D341Med (cell line): ENCODE data around the gene ACTG2.
"Not testable (repeated sequence)": the region's sequence is repeated elsewhere in the genome, so short reads cannot be mapped to it uniquely, and the experiment has no call there.

Experiments
- DNase-seq: peaks from one replicate; pipeline ENCODE4 v3.0.0; 2012; ENCODE audit warnings: low spot score

Gene ACTG2

GRCh38 chr2:73892631-73893329 is at the start of gene ACTG2:
TSS of gene ACTG2 (plus strand) at chr2:73893008. CDS start at chr2:73901312, 8,304 bp downstream.
- DNase-seq: no peak

- no peak for DNase-seq
Measured at GRCh38 chr2:73844087-73844486, 48.7 kb upstream of the ACTG2 start.

- no peak for DNase-seq
Measured at GRCh38 chr2:73850009-73850408, 42.8 kb upstream of the ACTG2 start.

GRCh38 chr2:73851274-73851673 is 41.5 kb upstream of the ACTG2 start:
- peak; percentile 48 for DNase-seq

GRCh38 chr2:73852020-73852419 is 40.8 kb upstream of the ACTG2 start:
- DNase-seq: no peak

GRCh38 chr2:73855526-73855925 is 37.3 kb upstream of the ACTG2 start:
- no peak for DNase-seq

GRCh38 chr2:73856214-73856613 is 36.6 kb upstream of the ACTG2 start:
- DNase-seq: no peak

GRCh38 chr2:73859721-73860586 is 32.9 kb upstream of the ACTG2 start:
- no peak for DNase-seq

GRCh38 chr2:73862987-73863386 is 29.8 kb upstream of the ACTG2 start:
- DNase-seq: no peak

GRCh38 chr2:73868204-73868978 is 24.4 kb upstream of the ACTG2 start:
- no peak for DNase-seq

GRCh38 chr2:73870084-73870483 is 22.7 kb upstream of the ACTG2 start:
- DNase-seq: no peak

GRCh38 chr2:73877071-73877802 is 15.6 kb upstream of the ACTG2 start:
- DNase-seq: no peak

GRCh38 chr2:73877984-73878383 is 14.8 kb upstream of the ACTG2 start:
- not testable (repeated sequence) for DNase-seq

GRCh38 chr2:73885406-73885805 is 7.4 kb upstream of the ACTG2 start:
- no peak for DNase-seq

GRCh38 chr2:73886357-73886756 is 6.5 kb upstream of the ACTG2 start:
- no peak for DNase-seq

- not testable (repeated sequence) for DNase-seq
Measured at GRCh38 chr2:73887596-73888353, 5.0 kb upstream of the ACTG2 start.

GRCh38 chr2:73888388-73888787 is 4.4 kb upstream of the ACTG2 start:
- DNase-seq: no peak

GRCh38 chr2:73889206-73889605 is 3.6 kb upstream of the ACTG2 start:
- no peak for DNase-seq

GRCh38 chr2:73890301-73891092 is 2.3 kb upstream of the ACTG2 start:
- no peak for DNase-seq

GRCh38 chr2:73891276-73891901 is 1.4 kb upstream of the ACTG2 start:
- no peak for DNase-seq
